Hypothalamus (tissue), 51 donors: ENCODE data around the gene UGT1A8.
"Not testable (repeated sequence)": the region's sequence is repeated elsewhere in the genome, so short reads cannot be mapped to it uniquely, and the experiment has no call there.

Source experiments
- DNase-seq, 51 donors: peaks; one replicate each; lab custom pipeline; 2025; lab: John Stamatoyannopoulos, UW

UGT1A8 gene

DNA sequence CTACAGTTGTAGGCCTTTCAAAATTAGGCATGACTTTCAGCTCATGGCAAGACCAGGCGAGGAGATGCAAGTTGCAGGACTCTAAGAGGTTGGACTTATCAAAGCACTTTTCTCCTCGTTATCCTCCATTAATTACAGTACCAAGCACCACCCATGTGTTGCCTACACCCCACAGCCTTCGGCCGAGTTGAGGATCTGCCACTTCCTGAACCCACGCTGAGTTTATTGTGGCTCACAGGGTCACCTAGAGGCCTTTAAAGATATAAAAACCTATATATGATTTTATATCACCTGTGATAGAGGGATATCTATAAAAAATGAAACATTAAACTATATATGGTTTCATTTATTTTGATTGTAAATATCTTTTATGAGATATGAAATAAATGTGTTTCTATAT, 21.4 kb downstream of the UGT1A8 start:
- no peak for DNase-seq

DNA sequence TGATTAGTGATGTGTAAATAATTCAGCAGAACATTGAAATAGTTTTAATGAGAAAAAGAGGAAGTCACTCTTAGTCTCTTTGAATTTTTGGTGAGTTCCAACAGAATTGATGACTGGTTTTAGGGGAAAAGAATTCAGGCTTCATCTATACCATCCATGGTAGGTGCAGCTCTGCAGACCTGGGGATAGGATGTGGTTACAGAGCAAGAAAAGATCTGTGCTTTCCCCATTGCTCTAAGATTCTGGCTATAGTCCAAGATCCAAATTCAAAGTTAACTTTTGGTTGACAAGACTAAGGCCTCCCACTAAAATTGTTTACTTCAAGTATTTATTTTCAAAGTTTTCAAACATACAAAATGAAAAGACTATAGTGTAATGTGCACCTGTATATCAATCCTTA, 22.4 kb downstream of the UGT1A8 start:
- no peak for DNase-seq

DNA sequence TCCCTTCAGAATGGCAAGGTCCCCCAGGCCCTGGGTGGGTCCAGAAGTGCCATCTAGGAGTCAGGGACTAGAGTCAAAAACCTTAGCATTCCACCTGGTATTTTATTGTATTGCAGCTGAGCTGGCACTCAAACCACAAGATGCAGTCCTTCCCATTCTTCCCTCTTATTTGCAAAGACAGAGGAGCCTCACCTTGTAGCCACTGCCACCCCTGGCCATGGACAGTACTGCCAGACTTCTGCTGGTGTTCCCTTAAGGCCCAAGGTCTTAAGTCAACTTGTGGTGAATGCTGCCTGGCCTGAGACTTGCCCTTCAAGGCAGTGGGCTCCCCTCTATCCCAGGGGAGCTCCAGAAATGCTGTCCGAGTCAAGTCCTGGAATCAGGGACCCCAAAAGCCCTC, 25.7 kb downstream of the UGT1A8 start:
- DNase-seq, result no peak

DNA sequence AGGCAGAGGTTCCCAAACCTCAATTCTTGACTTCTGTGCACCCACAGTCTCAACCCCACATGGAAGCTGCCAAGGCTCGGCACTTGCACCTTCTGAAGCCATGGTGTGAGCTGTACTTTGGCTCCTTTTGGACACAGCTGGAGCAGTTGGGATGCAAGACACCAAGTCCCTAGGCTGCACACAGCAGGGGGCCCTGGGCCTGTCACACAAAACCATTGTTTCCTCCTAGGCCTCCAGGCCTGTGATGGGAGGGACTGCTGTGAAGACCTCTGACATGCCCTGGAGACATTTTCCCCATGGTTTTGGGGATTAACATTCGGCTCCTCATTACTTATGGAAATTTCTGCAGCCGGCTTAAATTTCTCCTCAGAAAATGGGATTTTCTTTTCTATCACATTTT, 28.6 kb downstream of the UGT1A8 start:
- DNase-seq, result not testable (repeated sequence)

DNA sequence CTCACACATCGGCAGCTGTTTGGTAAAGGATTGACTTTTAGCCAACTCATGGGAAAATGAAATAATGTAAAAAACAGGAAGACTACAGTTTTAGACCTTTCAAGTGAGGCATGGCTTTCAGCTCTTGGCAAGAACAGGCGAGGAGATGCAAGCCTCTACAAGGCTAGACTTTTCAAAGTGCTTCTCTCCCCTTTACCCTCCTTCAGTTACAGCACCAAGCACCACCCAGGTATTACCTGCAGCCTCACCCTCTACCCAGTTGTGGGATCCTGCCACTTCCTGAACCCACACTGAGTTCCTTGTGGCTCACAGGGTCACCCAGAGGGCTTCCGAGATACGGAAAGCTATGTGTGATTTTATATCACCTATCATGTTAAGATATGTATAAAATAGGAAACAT, 33.5 kb downstream of the UGT1A8 start:
- DNase-seq, result no peak

DNA sequence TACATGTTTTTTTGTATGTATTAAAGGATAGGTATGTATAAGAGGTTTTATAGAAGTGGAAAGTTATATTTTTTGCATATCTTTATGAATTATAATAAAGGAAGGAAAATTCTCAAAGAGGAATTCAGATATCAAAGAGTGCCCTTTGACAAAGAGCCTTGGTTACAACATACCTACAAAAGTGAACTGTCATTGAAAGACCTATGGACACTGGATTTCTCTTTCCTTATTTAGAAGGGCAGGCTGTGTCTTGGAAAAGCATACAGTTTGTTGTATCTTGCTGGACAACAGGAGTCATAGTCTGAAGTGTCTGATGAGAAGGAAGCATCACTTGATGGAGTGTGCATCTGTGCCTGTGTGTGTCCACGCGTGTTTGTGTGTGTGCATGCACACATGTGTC, 34.0 kb downstream of the UGT1A8 start:
- DNase-seq, result no peak

DNA sequence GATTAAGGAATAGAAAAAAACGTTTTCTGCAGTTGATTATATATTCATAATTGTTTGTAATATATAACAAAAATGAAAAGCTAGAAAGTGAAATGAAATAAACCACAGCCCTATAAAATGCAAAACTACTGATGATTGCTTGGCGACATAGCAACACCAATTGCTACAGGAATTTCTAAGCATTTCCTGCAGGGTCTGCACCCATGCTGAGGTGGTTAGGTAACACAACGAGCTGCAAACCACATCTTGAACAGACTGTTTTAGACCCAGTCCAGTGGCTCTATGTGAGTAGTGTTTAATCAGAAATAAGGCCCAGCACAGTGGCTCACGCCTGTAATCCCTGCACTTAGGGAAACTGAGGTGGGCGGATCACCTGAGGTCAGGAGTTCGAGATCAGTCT, 37.1 kb downstream of the UGT1A8 start:
- no peak for DNase-seq

DNA sequence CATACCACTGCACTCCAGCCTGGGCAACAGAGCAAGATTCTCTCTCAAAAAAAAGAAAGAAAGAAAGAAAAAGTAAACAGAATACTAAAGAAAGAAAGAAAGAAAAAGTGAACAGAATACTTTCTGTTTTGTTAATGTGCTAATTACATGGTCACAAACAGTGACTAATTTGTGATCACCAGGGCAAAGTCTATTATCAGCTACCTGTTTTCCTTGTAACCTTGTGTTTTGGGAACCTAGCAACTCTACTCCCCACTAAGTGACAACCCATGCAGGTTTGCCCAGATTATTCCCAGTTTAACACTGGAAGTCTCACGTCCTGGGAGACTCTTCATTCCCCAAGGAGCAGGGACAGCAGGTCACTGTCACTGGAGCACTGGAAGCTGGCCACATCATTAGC, 37.6 kb downstream of the UGT1A8 start:
- DNase-seq, result no peak

DNA sequence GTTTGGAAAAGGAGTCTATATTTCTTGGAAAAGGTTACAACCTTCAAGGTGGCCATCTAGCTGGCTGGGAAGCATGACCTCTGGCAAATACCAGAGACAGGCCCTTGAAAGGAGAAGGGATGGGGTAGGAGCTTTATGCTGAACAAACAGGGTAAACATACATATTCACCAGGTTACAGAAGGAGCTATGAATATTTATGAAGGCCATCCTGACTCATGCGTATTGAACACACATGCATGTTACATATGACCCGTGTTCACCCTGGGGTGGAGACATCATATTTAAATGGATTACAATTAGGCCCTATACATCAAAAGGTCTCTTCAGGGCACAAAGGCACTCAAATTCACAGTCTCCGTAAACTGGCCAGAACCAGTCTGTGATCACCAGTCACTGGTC, 38.5 kb downstream of the UGT1A8 start:
- DNase-seq, result not testable (repeated sequence)

DNA sequence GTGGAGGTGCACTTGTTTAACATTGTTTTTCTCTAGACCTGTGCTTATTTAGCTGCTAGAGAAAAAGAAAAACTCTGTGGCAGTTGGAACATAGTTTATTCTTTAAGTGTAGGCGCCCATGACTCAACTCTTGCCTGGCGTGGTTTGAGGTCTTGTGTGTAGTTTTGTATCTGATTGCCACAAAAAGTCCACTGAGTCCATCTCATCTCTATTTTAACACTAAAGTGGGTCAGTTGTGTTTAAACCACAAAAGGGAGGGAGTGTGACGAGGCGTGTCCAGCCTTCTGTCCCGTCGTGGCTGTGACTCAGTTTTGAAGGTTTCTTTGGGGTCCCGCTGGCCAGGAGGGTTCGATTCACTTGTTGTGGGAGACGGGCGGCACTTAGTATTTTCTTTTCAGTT, 39.0 kb downstream of the UGT1A8 start:
- DNase-seq, result no peak

DNA sequence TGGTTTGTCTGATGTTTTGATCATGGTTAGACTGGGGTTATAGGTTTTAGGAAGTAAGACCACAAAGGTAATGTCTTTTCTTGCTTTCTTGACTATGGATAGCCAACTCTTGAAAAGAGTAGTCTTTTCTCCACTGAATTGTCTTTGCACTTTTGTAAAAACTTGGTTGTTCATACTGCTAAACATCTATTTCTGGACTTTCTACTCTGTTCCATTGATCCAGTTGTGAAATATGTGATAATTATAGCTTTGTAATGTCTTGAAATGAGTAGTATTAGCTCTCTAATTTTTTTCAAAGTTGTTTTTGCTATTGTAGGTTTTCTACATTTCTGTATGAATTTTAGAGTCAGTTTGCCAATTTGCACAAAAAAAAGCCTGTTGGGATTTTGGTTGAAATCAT, 41.2 kb downstream of the UGT1A8 start:
- no peak for DNase-seq

DNA sequence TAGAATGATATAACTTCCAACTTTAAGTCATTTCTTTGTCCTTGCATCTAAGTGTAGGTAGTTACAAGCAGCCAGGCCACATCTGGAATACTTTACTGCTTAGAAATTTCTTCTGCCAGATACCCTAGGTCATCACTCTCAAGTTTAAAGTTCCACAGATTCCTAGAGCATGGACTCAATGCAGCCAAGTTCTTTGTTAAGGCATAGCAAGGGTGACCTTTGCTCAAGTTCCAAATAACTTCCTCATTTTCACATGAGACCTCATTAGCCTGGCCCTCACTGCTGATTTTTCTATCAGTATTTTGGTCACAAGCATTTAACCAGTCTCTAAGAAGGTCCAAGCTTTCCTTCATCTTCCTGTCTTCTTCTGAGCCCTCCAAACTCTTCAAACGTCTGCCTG, 46.5 kb downstream of the UGT1A8 start:
- no peak for DNase-seq

DNA sequence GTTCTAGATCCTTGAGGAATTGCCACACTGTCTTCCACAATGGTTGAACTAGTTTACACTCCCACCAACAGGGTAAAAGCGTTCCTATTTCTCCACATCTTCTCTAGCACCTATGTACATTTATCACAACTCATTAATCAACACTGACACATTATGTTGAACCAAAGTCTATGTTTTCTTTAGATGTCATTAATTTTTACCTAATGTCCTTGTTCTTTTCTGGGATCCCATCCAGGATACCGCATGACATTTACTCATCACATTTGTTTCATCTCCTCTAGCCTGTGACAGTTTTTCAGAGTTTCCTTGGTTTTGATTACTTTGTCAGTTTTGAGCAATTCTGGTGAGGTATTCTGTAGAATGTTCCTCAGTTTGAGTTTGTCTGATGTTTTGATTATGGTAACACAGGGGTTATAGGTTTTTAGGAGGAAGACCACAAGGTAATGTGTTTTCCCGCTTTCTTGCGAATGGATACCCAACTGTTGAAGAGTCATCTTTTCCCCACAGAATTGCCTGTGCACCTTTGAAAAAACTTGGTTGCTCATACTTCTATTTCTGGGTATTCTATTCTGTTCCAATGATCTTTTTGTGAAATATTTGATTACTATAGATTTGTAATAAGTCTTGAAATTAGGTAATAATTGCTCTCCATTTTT, 51.3 kb downstream of the UGT1A8 start:
- DNase-seq, result no peak

DNA sequence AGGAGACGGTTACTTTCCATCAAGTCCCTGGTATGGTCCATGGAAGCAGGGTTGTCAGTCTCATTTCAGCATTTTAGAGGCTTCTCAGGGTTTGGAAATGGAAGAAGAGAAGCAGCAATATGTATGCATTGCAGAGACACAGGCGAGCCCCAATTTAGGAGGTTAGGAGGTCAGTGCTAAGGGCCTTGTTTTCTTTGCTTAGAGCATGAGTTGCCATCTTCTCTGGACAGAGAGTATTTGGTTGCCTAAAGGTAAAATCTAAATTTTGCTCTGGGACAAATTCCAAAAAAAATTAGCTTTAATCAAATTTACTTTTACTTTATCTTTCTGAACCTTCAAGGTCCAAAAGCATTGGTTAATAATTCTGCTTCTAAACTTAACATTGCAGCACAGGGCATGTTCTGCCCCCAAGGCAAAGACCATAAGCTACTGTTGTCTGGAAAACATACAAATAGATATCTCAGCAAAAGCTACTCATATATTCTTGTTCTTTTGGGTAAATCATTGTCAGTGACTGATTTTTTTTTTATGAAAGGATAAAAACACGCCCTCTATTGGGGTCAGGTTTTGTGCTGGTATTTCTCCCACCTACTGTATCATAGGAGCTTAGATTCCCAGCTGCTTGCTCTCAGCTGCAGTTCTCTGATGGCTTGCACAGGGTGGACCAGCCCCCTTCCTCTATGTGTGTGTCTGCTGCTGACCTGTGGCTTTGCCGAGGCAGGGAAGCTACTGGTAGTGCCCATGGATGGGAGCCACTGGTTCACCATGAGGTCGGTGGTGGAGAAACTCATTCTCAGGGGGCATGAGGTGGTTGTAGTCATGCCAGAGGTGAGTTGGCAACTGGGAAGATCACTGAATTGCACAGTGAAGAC, 54.1 kb downstream of the UGT1A8 start, which contains the start of gene UGT1A9:
Gene UGT1A9 (plus strand): TSS at position 609 of the 872 bp plus-strand sequence. CDS start 37 bp downstream, at position 646.
- no peak for DNase-seq

DNA sequence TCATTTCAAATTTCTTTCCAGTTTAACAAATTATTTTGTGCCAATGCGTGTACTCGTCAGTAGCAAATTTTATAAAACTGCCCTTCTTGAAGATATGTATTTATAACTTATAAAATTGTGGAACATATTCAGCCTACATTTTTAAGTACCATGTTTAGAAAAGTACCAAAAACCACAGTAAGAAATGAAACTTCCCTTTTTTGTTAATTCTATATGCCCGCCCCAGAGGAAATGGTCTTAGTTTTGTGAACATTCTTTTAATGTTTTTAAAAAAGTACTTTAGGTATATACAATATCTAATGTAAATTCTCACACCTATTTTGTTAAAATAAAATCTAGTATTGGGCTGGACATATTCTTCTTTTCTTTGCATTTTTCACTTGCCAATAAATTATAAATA, 55.5 kb downstream of the UGT1A8 start:
- DNase-seq, result no peak

DNA sequence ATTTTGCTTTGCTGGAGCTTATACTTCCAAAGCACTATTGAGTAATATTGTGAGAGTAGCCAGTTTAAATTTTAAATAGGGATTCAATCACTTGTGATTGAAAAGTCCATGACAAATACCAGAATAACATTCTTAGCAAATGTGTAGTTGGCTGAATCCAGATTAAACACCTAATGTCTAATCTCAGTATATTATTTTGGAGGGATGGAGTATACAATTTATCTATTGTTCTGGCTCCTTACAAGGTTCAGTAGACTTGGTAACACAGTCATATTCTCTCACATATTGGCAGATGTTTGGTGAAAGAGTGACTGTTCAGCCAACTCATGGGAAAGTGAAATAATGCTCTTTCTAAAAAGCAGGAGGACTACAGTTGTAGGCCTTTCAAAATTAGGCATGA, 56.5 kb downstream of the UGT1A8 start:
- DNase-seq, result no peak

DNA sequence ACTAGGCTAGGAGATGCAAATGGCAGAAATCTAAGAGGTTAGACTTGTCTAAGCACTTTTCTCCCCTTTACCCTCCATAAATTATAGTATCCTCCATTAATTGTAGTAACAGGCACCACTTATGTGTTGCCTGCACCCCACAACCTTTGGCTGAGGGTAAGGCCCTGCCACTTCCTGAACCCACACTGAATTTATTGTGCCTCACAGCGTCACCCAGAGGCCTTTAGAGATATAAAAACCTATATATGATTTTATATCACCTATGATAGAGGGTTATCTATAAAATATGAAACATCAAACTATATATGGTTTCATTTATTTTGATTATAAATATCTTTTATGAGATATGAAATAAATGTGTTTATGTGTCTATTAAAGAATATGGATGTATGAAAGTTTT, 56.9 kb downstream of the UGT1A8 start:
- DNase-seq, result no peak

DNA sequence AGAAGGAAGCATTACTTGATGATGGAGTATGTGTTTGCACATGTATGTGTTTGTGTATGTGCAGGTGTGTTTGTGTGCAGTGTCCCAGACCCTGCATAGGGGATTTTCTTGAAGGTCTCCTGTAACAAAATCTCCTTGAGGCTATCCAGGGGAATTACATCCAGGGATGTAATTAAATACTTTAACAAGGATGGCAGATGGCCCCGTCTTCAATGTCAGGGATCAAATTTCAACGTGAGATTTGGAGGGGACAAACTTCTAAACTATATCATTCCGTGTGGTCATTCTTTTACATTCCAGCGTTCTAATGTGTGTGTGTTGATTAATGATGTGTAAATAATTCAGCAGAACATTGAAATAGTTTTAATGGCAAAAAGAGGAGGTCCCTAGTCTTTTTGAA, 57.6 kb downstream of the UGT1A8 start:
- no peak for DNase-seq

DNA sequence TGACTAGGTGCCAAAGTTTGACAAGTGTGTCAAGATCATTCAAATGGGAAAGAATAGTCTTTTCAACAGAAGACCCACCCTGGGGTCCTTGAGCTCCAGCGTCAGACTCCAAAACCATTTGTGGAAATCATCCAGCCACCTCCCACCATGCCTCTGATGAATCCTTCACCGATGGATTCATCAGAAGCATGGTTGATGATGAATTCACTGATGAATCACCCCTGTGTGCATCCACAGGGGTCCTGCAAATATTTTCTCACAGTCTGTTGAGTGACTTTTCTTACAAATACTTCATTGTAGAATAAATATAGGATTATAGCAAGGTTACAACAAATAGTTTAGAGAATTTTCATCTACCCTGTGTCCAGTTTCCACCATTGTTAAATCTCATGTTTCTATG, 58.6 kb downstream of the UGT1A8 start:
- no peak for DNase-seq

DNA sequence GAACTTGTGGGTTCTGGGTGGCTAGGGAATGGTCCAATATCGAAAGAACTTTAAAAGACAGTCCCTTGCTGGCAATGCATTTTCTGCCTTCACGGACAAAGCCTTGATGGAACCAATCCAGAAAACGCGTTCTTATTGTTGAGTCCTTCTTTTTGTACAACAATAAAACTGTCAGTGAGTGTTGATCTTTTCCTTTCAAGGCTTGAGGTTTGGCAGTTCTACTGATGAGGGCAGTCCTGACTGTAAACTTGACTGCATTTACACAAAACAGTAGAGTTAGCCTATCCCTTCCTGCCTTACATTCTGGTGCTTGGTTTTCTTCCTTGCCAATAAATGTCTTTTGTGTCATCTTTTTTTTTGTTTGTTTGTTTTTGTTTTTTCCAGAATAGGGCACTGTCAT, 61.8 kb downstream of the UGT1A8 start:
- no peak for DNase-seq

DNA sequence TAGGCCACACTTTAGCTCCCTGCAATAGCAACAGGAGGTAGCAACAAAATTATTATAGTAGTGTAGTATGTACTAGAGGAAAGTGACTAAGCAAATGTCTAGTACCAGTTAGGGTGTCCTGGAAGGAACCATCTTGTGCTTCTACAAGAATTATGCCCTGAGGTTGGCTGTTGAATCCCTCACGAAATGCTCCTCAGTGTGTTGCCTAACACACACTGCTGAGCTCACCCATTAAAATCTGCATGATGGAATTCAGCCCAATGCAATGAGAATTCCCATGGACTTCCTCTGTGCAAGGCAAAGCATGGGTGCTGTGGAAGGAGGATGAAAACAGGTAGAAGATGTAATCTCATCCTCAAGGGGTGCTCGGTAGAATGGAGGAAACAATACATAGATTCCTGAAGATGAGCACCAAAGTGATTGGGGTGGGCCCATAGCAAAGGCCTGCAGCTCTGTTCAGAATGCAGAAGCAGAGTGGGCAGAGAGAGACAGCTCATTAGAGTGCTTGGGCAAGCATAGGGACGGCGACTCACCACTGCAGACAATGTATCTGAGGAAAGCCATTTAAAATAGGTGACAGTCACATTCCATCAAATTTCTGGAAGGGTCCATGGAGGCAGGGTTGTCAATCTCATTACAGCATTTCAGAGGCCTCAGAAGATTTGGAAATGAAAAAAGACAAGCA, 63.1 kb downstream of the UGT1A8 start:
- no peak for DNase-seq
